Measurements from ENCODE around the gene RAB24. TPM values are rescaled to one million over a fixed set of nuclear protein-coding genes. Genes with fewer than 3 reads are reported as not detected.

Gene RAB24
- total RNA-seq, 1 experiment from 2014 or later: 37.2 TPM

GRCh38 chr5:177309351-177310191, 6.1 kb upstream of the RAB24 start:
- intact Hi-C loops (cut with micrococcal nuclease; ENCODE audit: unreplicated experiment) (loop anchor here (10.0 kb wide), 1 partner anchor 145 kb away; no protein-coding TSS in a partner anchor), in situ Hi-C loops (cut with HindIII; ENCODE audit: low pct_unique_long_range_greater_than_20kb, low sequenced_read_pairs) (no loop called here)
- no peaks in the 10 kb centered on the region for H3K27me3 ChIP-seq (ENCODE audit: control insufficient read depth, insufficient read depth, low read length)
- H3K27ac ChIP-seq (ENCODE audit: low read length): no peak overlapping the region
- no TSS peak for BruUV-seq (replicated peaks)
- no peak overlapping the region for H3K4me3 ChIP-seq (ENCODE audit: low read depth in 2 of 2, low read length in 2 of 2)
- ChIA-PET CTCF (interaction anchor here (0.6 to 2.0 kb wide), 15 partner anchors 8 to 210 kb away, joined by 3 to 11 read pairs (median 4); partner anchors contain the start of gene GRK6), POLR2A (no interaction called here)
- peak; percentile 70 for ATAC-seq
- no peak for TF ChIP-seq REST (IDR thresholded peaks at IDR 0.05; ENCODE audit: insufficient read depth in 1 of 2, low read depth in 2 of 2, low read length in 1 of 2)
- TF ChIP-seq CTCF (IDR thresholded peaks at IDR 0.05): peak; percentile 98
- peaks cover 22% of the 10 kb centered on the region for H3K4me1 ChIP-seq (ENCODE audit: control insufficient read depth, insufficient read depth, low read length)
- no peaks in the 10 kb centered on the region; the same call in none of the 2 replicates for H3K36me3 ChIP-seq (ENCODE audit: control insufficient read depth, insufficient read depth, low read length)
- no peaks in the 10 kb centered on the region for H3K9me3 ChIP-seq (ENCODE audit: control insufficient read depth, insufficient read depth, low read depth, low read length)
- DNase-seq (ENCODE audit: low read depth, low spot score): peak; percentile 62

- intact Hi-C loops (cut with micrococcal nuclease; ENCODE audit: unreplicated experiment): no loop called here
- POLR2A ChIA-PET: no interaction called here
- H3K4me1 ChIP-seq (ENCODE audit: control insufficient read depth, insufficient read depth, low read length): peaks cover 22% of the 10 kb centered on the region
These were observed 5.2 kb upstream of the RAB24 start for GRCh38 chr5:177308740-177309139.

More at GRCh38 chr5:177308740-177309139, 5.2 kb upstream of the RAB24 start:
- BruUV-seq (replicated peaks): no TSS peak
- CTCF ChIA-PET: interaction anchor here (0.7 to 2.0 kb wide), 6 partner anchors 59 to 149 kb away, joined by 3 to 8 read pairs (median 4); no protein-coding TSS in a partner anchor
- H3K27me3 ChIP-seq (ENCODE audit: control insufficient read depth, insufficient read depth, low read length): no peaks in the 10 kb centered on the region
- H3K36me3 ChIP-seq (ENCODE audit: control insufficient read depth, insufficient read depth, low read length): no peaks in the 10 kb centered on the region; the same call in none of the 2 replicates
- ATAC-seq (no peak), DNase-seq (ENCODE audit: low read depth, low spot score) (no peak)
- H3K27ac ChIP-seq (ENCODE audit: low read length): no peak overlapping the region
- in situ Hi-C loops (cut with HindIII; ENCODE audit: low pct_unique_long_range_greater_than_20kb, low sequenced_read_pairs): no loop called here
- no peak overlapping the region for H3K4me3 ChIP-seq (ENCODE audit: low read depth in 2 of 2, low read length in 2 of 2)
- TF ChIP-seq TCF7L2 (IDR thresholded peaks at IDR 0.05; ENCODE audit: low read depth, low read length) (no peak), CTCF (IDR thresholded peaks at IDR 0.05) (no peak), SIN3A (IDR thresholded peaks at IDR 0.05; ENCODE audit: borderline replicate concordance, insufficient read depth, low read depth, low read length) (no peak), POLR2AphosphoS5 (IDR thresholded peaks at IDR 0.05; ENCODE audit: low read depth, low read length) (no peak), REST (IDR thresholded peaks at IDR 0.05; ENCODE audit: insufficient read depth in 1 of 2, low read depth in 2 of 2, low read length in 1 of 2) (no peak)
- no peaks in the 10 kb centered on the region for H3K9me3 ChIP-seq (ENCODE audit: control insufficient read depth, insufficient read depth, low read depth, low read length)

Data from Panc1 (cell line).